Measurements from ENCODE around the gene MFN2.

Gene MFN2

GRCh38 chr1:12010746-12011570 lies 30.7 kb downstream of the MFN2 start:
- peaks cover 60% of the 10 kb centered on the region for H3K36me3 ChIP-seq (ENCODE audit: control insufficient read depth, insufficient read depth, low read length)
- no peaks in the 10 kb centered on the region for H3K27me3 ChIP-seq (ENCODE audit: control insufficient read depth, insufficient read depth, low read length)
- no peak overlapping the region for H3K4me3 ChIP-seq (ENCODE audit: low read depth, low read length)
- H3K9me3 ChIP-seq (ENCODE audit: control insufficient read depth, insufficient read depth, low read depth, low read length), result no peaks in the 10 kb centered on the region
- no peak overlapping the region for H3K27ac ChIP-seq (ENCODE audit: low read depth, low read length)
- no peak overlapping the region for H3K9ac ChIP-seq (ENCODE audit: low read length)
- no peaks in the 10 kb centered on the region for H3K4me1 ChIP-seq (ENCODE audit: control insufficient read depth, insufficient read depth, low read length)

- H3K4me3 ChIP-seq (ENCODE audit: low read depth, low read length), result no peak overlapping the region
- no peak overlapping the region for H3K9ac ChIP-seq (ENCODE audit: low read length)
- no peak overlapping the region for H3K27ac ChIP-seq (ENCODE audit: low read depth, low read length)
- H3K4me1 ChIP-seq (ENCODE audit: control insufficient read depth, insufficient read depth, low read length), result no peaks in the 10 kb centered on the region
- H3K27me3 ChIP-seq (ENCODE audit: control insufficient read depth, insufficient read depth, low read length), result no peaks in the 10 kb centered on the region
- H3K9me3 ChIP-seq (ENCODE audit: control insufficient read depth, insufficient read depth, low read depth, low read length), result no peaks in the 10 kb centered on the region
- H3K36me3 ChIP-seq (ENCODE audit: control insufficient read depth, insufficient read depth, low read length), result peaks cover 49% of the 10 kb centered on the region
Observed at GRCh38 chr1:12011998-12012397, 31.8 kb downstream of the MFN2 start.

- no peak overlapping the region for H3K4me3 ChIP-seq (ENCODE audit: low read depth, low read length)
- H3K9ac ChIP-seq (ENCODE audit: low read length), result no peak overlapping the region
- H3K36me3 ChIP-seq (ENCODE audit: control insufficient read depth, insufficient read depth, low read length), result peaks cover 42% of the 10 kb centered on the region
- H3K27me3 ChIP-seq (ENCODE audit: control insufficient read depth, insufficient read depth, low read length), result no peaks in the 10 kb centered on the region
- no peaks in the 10 kb centered on the region for H3K9me3 ChIP-seq (ENCODE audit: control insufficient read depth, insufficient read depth, low read depth, low read length)
- no peak overlapping the region for H3K27ac ChIP-seq (ENCODE audit: low read depth, low read length)
- no peaks in the 10 kb centered on the region for H3K4me1 ChIP-seq (ENCODE audit: control insufficient read depth, insufficient read depth, low read length)
Observed at GRCh38 chr1:12012560-12013316, 32.5 kb downstream of the MFN2 start.

GRCh38 chr1:12014141-12014991 lies 34.1 kb downstream of the MFN2 start:
- Histone ChIP-seq H3K9ac (ENCODE audit: low read length) (no peak overlapping the region), H3K4me3 (ENCODE audit: low read depth, low read length) (no peak overlapping the region), H3K27ac (ENCODE audit: low read depth, low read length) (no peak overlapping the region), H3K36me3 (ENCODE audit: control insufficient read depth, insufficient read depth, low read length) (peaks cover 37% of the 10 kb centered on the region), H3K27me3 (ENCODE audit: control insufficient read depth, insufficient read depth, low read length) (no peaks in the 10 kb centered on the region), H3K9me3 (ENCODE audit: control insufficient read depth, insufficient read depth, low read depth, low read length) (no peaks in the 10 kb centered on the region), H3K4me1 (ENCODE audit: control insufficient read depth, insufficient read depth, low read length) (no peaks in the 10 kb centered on the region)

GRCh38 chr1:12015001-12015491 lies 34.8 kb downstream of the MFN2 start:
- Histone ChIP-seq H3K27me3 (ENCODE audit: control insufficient read depth, insufficient read depth, low read length) (no peaks in the 10 kb centered on the region), H3K9me3 (ENCODE audit: control insufficient read depth, insufficient read depth, low read depth, low read length) (no peaks in the 10 kb centered on the region), H3K4me3 (ENCODE audit: low read depth, low read length) (no peak overlapping the region), H3K9ac (ENCODE audit: low read length) (no peak overlapping the region), H3K36me3 (ENCODE audit: control insufficient read depth, insufficient read depth, low read length) (peaks cover 31% of the 10 kb centered on the region), H3K27ac (ENCODE audit: low read depth, low read length) (no peak overlapping the region), H3K4me1 (ENCODE audit: control insufficient read depth, insufficient read depth, low read length) (no peaks in the 10 kb centered on the region)

GRCh38 chr1:12015499-12015898 lies 35.3 kb downstream of the MFN2 start:
- H3K9ac ChIP-seq (ENCODE audit: low read length), result no peak overlapping the region
- H3K9me3 ChIP-seq (ENCODE audit: control insufficient read depth, insufficient read depth, low read depth, low read length), result no peaks in the 10 kb centered on the region
- no peak overlapping the region for H3K27ac ChIP-seq (ENCODE audit: low read depth, low read length)
- H3K36me3 ChIP-seq (ENCODE audit: control insufficient read depth, insufficient read depth, low read length), result peaks cover 27% of the 10 kb centered on the region
- H3K4me3 ChIP-seq (ENCODE audit: low read depth, low read length), result no peak overlapping the region
- no peaks in the 10 kb centered on the region for H3K27me3 ChIP-seq (ENCODE audit: control insufficient read depth, insufficient read depth, low read length)
- H3K4me1 ChIP-seq (ENCODE audit: control insufficient read depth, insufficient read depth, low read length), result no peaks in the 10 kb centered on the region

GRCh38 chr1:12016182-12016581 lies 35.9 kb downstream of the MFN2 start:
- Histone ChIP-seq H3K9ac (ENCODE audit: low read length) (no peak overlapping the region), H3K4me3 (ENCODE audit: low read depth, low read length) (no peak overlapping the region), H3K4me1 (ENCODE audit: control insufficient read depth, insufficient read depth, low read length) (no peaks in the 10 kb centered on the region), H3K36me3 (ENCODE audit: control insufficient read depth, insufficient read depth, low read length) (peaks cover 20% of the 10 kb centered on the region), H3K27ac (ENCODE audit: low read depth, low read length) (no peak overlapping the region), H3K27me3 (ENCODE audit: control insufficient read depth, insufficient read depth, low read length) (no peaks in the 10 kb centered on the region), H3K9me3 (ENCODE audit: control insufficient read depth, insufficient read depth, low read depth, low read length) (no peaks in the 10 kb centered on the region)

- no peaks in the 10 kb centered on the region for H3K4me1 ChIP-seq (ENCODE audit: control insufficient read depth, insufficient read depth, low read length)
- peak overlapping the region; percentile 91 for H3K4me3 ChIP-seq (ENCODE audit: low read depth, low read length)
Observed at GRCh38 chr1:12019858-12020509, 39.7 kb downstream of the MFN2 start.

GRCh38 chr1:12021616-12022015 lies 41.4 kb downstream of the MFN2 start:
- no peak overlapping the region for H3K9ac ChIP-seq (ENCODE audit: low read length)

More at GRCh38 chr1:12019858-12020509, 39.7 kb downstream of the MFN2 start:
- H3K9ac ChIP-seq (ENCODE audit: low read length), result peak overlapping the region; percentile 84
- H3K36me3 ChIP-seq (ENCODE audit: control insufficient read depth, insufficient read depth, low read length), result peaks cover 30% of the 10 kb centered on the region
- H3K9me3 ChIP-seq (ENCODE audit: control insufficient read depth, insufficient read depth, low read depth, low read length), result no peaks in the 10 kb centered on the region
- no peaks in the 10 kb centered on the region for H3K27me3 ChIP-seq (ENCODE audit: control insufficient read depth, insufficient read depth, low read length)
- H3K27ac ChIP-seq (ENCODE audit: low read depth, low read length), result peak overlapping the region; percentile 77; the same call in 1 of the 2 replicates

GRCh38 chr1:12022036-12022435 lies 41.8 kb downstream of the MFN2 start:
- no peak overlapping the region for H3K9ac ChIP-seq (ENCODE audit: low read length)
- no peak overlapping the region for H3K4me3 ChIP-seq (ENCODE audit: low read depth, low read length)
- no peaks in the 10 kb centered on the region for H3K4me1 ChIP-seq (ENCODE audit: control insufficient read depth, insufficient read depth, low read length)
- no peaks in the 10 kb centered on the region for H3K9me3 ChIP-seq (ENCODE audit: control insufficient read depth, insufficient read depth, low read depth, low read length)
- H3K27ac ChIP-seq (ENCODE audit: low read depth, low read length), result no peak overlapping the region
- no peaks in the 10 kb centered on the region for H3K27me3 ChIP-seq (ENCODE audit: control insufficient read depth, insufficient read depth, low read length)
- peaks cover 50% of the 10 kb centered on the region for H3K36me3 ChIP-seq (ENCODE audit: control insufficient read depth, insufficient read depth, low read length)

More at GRCh38 chr1:12021616-12022015, 41.4 kb downstream of the MFN2 start:
- Histone ChIP-seq H3K4me1 (ENCODE audit: control insufficient read depth, insufficient read depth, low read length) (no peaks in the 10 kb centered on the region), H3K36me3 (ENCODE audit: control insufficient read depth, insufficient read depth, low read length) (peaks cover 47% of the 10 kb centered on the region), H3K27me3 (ENCODE audit: control insufficient read depth, insufficient read depth, low read length) (no peaks in the 10 kb centered on the region), H3K4me3 (ENCODE audit: low read depth, low read length) (no peak overlapping the region), H3K27ac (ENCODE audit: low read depth, low read length) (no peak overlapping the region), H3K9me3 (ENCODE audit: control insufficient read depth, insufficient read depth, low read depth, low read length) (no peaks in the 10 kb centered on the region)
